GM18517 (cell line): ENCODE results near the gene PRKCE.

Experiments
- ATAC-seq: cut with Tn5 transposase; IDR thresholded peaks from one replicate; pipeline ENCODE4 v1.9.1; 2021; ENCODE audit warnings: mild to moderate bottlenecking, moderate library complexity; ENCODE audit not compliant: unreplicated experiment

Gene PRKCE

DNA sequence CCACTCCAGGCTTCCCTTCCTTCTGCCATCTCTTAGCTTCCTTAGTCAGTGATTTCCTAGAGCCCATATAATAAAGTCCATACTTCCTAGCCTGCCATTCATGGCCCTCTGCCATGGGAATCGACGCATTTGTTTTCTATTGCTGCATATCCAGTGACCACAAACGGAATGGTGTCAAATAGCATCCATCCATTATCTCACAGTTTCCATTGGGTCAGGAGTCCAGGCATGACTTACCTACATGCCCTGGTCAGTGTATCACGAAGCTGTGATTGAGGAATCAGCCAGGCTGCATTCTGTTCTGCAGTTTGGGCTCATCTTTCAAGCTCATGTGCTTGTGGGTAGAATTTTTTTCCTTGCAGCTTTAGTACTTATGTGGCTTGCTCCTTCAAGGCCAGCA, 436.0 kb downstream of the PRKCE start:
- ATAC-seq = no peak

DNA sequence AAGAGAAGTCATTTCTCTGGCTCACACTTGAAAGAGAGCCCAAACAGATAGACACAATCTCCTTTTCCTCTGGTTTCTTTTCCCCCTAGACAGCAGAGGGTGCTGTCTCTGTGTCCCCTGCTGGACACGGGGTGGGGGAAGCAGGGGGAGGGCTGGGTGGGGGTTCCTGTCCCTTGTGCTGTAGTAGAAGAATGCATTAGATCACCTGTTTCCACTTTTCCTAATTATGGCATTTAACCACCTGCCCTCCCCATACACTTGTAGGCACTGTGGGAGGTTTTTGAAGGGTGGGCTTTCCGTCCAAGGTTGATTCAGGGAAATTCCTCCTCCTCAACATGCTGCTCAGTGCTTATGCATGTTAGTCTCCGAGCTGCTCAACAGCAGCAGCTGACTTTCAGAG, 439.5 kb downstream of the PRKCE start:
- no peak for ATAC-seq

DNA sequence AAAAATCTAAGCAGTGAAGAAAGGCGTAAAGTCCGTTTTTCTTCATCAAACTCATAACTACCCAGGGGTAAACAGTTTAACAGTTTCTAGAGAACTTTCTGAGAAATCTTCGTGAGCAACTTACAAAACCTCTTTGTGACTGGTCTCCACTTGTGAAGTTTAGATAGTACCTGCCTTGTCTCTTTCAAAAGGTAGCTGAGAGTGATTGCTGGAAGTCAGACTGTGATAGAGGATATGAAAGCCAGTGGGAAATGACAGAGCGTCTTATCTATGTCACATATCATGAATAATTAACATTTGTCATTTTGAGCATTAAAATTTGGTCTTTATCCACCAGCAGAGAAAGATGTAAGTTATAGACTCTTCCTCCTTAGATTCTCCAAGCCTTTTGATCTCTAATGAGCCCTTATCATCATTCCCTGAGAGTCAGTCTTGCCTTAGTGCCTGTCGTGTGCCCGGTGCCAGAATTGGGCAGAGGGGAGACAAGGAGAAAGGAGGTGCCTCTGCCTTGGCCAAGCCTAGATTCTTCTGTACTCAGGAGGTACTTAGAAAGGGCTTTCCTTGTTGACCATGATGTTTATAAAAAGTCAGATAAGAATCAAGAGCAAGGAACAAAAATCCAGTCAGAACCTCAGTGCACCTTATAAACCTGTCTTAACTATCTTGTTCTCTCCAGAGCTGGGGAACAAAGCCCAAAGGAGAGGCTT, 440.6 kb downstream of the PRKCE start:
- no peak for ATAC-seq

DNA sequence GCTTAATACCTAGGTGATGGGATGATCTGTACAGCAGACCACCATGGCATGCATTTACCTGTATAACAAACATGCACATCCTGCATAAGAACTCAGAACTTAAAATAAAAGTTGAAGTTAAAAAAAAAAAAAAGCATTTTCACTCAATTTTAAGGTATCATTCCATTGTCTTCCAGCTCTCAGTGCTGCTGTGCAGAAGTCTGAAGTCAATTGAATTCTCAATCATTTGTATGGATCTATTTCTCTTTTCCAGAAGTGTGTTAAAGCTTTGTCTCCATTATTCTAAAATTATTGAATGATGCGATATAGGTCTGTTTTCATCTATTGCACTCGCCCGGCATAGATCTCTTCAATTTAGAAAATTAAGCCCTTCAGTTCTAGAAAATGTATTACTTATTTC, 443.2 kb downstream of the PRKCE start:
- ATAC-seq = no peak

DNA sequence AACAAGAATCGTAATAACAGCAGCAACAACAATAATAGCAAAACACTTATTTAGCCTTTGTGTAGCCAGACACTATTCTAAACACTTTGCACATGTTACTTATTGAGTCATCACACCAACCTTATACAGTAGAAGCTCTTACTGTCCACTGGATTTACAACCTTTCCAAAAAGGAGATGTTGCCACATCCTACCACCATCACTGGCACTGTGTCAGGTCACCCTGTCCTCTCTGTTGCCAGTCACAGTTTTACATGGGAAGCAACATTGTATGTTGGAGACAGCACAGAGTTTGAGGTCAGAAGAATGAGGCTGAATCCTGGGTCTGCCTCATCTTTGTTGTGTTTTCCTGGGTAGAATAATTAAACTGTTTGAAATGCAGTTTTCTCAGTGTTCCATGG, 444.4 kb downstream of the PRKCE start:
- no peak for ATAC-seq

DNA sequence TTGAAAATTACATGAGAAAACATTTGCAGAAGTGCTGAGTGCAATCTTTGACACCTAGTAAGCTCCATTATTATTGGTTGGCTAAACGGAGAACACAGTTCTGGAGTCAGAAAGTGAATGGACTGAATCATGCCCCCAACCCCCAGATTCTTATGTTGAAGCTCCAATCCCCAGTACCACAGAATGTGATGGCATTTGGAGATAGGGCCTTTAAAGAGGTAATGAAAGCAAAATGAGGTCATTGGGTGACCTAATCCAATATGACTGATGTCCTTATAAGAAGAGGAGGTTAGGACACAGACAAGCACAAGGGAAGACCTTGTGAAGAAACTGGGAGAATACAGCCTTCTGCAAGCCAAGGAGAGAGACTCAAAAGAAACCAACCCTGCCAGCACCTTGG, 444.8 kb downstream of the PRKCE start:
- no peak for ATAC-seq

DNA sequence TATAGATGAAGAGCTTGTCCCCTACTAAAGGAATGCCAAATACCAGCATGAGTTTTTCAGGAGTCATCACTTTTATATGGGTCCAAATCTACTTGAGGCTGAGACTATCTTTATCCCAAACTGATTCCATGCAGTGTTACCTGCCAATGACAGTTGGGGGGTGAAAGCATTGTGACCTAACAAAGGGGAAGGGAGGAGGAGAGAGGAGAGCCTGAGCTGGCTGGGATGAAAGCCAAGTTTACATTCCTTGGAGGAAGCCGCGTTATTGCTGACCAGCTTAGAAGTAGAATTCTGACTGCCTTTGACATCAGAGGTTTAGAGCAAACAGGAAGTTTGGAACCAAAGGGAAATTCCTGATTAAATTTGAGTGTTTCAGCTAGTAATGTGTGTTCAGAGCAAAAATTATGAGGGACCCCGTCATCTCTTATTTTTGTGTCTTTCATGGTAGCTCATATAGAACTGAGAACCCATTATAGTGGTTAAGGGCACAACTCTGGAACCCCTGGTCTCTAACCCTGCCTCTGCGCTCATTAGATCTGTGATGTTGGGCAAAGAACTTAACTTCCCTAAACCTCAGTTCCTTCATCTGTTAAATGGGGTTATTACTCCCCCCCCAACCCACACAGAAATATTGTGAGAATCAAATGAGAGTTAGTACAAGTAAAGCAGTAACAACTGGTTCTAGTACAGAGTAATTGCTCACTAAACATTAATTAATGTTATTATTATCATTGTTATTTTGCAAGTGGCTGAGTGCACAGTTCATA, 446.4 kb downstream of the PRKCE start:
- ATAC-seq = no peak

DNA sequence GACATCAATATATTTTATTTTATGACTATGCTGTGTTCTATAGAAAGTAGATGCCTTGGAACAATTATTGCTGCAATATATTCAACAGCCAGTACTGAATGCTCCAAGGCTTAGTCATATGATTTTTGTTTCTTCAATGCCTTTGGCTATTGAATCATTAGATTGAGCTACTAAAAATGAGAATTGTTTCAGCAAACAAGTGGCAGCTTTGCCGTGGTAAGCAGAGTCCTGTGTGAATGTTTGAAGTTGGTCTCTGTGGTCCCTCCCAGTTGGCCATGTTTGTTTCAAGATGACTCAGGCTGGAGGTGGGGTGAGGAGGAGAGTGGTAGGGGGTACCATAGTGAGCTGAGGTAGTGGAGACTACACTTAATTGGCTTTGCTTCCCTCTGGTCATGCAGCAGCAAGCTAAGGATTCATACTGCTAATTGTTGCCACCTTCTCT, 447.2 kb downstream of the PRKCE start:
- no peak for ATAC-seq

DNA sequence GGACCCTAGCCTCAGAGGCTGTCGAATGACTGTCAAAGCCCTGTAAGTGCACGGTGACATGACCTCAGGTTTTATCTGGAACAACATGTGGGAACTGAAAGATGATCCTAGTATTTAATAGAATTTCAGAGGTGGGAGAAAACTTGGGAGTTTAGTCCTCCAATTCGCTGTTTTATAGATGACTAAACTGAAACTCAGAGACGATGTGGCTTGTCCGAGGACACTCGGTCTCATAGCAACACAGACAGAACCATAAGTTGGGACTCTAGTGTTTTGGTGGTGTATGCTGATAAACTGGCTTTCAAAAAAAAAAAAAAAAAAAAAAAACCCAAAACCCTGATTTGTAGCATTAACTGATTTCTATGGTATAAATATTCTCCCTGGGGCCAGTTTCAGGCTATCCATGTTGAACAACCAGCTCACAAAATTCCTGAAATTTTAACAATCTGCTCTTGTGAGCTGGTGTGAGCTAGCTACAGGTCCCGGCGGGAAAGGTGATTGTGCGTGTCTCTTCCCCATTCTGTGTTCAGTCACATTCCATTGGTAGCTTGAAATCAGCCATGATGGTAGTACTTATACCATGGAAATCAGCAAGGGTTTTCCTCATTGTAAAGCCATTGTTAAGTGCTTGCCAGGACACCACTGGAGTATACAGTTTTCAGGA, 450.2 kb downstream of the PRKCE start:
- no peak for ATAC-seq

DNA sequence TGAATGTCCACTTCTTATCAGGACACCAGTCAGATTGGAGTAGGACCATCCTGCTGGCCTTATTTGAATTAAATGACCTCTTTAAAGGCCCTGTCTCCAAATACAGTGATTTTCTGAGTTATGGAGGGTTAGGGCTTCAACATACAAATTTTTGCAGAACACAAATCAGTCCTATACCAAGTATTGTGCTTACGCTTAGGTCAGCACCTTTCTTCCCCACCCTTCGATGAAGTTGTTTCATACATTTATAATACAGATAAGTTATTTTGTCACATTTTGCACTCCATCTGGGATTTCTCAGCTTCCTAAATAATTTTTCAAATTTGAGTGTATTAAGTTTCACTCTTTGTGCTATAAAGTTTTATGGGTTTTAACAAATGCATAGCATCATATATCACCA, 455.2 kb downstream of the PRKCE start:
- no peak for ATAC-seq

DNA sequence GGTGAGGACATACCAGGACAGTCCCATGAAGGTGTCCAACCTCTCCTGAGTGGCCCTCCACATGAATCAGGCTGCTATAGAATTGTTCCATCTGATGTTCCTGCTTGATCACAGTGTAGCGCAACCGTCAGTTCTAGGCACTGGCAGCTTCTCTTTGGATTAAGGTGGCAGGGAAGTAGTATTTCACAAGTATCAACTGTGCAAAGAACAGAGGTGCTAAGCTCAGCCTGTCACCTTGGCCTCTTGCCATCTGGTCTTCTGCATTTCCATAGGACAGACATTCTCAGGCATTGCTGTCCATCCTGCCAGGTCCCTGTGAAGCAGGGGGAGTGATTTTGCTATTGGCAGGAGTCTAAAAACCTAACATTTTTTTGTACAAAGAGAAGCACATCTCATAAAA, 463.5 kb downstream of the PRKCE start:
- ATAC-seq = no peak

DNA sequence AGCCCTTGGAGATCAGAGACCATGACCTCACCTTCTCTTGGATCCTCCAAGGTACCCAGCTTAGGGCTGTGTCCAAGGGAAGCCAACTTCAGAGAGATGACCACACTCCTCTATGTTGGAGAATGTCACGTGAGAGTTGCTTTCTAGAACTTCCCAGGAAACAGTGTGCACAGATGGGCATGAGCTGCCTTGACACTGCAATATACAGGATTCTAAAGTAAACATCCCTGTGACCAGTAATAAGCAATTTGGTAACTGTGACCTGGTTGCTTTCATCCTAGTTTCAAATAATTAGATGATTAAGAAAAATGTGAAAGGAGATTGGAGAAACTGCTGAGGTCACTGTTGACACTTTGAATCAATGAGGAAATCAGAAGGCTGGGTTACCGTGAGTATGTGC, 464.7 kb downstream of the PRKCE start:
- ATAC-seq = no peak

DNA sequence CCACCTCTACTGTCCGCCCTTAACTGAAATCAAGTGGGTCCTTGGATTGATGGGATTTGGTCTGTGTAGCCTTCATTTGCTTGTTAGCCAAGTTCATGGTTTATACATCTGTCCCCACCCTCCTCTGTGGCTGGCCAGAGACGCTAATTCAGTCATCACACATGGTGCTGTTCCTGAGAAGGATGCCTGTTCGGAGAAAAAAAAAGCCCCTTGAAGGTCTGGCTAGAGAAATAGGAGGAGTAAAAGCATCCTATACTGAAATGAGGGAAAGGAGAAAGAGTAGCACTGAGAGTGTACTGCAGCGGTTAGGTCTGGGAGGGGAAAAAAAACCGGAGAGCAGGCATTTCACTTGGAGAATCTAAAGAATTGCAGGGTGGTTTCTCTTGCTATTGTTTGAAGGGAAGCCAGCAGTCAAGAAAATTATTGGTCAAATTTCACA, 465.1 kb downstream of the PRKCE start:
- ATAC-seq = no peak

DNA sequence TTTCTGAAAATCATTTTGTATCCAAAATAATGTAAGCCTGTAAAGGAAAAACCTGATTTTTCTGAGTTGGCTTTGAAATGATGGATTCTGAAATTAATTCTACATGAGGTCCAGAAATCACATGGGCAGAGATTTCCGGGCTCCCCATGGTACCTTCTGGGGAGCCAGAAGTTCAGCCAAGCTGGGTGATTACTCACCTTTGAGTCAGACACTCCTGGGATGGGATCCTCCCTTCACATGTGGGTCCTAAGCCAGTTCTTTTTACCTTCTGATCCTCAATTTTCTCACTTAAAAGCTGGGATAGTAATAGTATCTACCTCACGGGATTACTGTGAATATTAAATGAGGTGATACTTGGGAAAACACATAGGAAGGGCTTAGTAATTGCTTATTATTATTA, 465.9 kb downstream of the PRKCE start:
- no peak for ATAC-seq

DNA sequence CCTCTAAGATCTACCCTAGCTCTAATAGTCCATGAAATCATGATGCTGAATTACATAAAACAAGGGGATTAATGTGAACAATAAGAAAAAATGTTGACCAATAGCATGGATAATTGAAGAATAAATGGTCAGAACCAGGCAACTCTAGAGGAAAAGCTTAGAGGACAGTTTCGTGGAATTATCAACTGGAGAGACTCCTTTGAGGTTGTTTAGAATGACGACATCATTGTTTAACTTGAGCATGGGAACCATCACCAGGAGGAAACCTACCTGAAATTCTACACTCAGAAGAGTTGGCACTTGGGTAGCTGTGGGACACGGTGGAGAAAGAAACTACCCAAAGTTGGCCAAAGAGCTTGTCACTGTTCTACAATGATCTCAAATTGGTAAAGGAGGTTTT, 466.5 kb downstream of the PRKCE start:
- no peak for ATAC-seq

DNA sequence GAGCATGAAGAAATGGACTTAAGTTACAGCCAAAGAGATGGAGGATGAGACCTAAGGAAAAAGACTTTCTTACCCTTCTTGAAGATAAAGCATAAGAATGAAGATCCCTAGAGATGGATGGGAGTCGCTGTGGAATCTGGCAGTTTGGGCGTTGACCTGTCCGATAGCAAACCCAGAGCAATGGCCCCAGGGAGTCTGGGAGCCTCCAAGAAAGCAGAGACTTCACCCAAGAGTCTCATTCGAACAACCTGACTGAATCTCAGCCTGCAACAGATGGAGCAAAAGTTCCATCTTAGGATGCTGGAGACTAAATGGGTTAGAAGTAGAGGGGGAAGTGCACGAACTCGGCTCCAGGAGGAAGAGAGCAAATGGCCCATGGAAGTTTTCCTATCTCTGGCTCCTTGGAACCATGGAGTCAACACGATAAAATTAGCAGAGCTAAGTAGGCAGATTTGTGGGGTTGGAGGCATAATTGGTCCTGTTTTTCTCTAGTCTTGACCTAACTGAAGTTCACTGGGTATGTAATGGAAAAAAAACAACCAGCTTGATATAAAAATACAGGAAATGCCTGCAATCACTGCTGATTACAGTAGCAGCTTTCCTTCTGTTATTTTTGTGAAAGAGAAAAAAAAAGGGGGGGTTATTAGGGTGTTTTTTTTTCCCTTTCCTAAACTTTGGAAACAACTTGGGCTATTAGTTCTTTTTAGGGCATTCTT, 467.3 kb downstream of the PRKCE start:
- ATAC-seq = no peak

DNA sequence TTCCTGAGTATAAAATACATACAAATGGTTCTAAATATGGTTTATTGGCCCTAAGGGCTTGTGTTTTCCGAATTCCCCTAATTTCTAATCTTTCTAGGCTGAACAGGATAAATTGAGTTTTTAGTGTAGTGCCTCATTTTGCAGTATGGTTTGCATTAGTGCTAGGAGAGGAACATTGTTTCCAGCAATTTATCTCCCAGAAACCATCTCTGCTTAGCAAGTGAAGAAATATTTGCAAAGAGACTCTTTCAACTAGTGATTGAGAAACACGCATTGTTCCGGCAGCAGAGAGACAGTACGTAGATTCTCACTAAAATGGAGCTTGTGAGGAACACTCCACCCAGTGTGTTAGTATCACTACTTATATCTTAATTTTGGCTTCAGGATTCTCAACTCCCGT, 468.0 kb downstream of the PRKCE start:
- no peak for ATAC-seq

DNA sequence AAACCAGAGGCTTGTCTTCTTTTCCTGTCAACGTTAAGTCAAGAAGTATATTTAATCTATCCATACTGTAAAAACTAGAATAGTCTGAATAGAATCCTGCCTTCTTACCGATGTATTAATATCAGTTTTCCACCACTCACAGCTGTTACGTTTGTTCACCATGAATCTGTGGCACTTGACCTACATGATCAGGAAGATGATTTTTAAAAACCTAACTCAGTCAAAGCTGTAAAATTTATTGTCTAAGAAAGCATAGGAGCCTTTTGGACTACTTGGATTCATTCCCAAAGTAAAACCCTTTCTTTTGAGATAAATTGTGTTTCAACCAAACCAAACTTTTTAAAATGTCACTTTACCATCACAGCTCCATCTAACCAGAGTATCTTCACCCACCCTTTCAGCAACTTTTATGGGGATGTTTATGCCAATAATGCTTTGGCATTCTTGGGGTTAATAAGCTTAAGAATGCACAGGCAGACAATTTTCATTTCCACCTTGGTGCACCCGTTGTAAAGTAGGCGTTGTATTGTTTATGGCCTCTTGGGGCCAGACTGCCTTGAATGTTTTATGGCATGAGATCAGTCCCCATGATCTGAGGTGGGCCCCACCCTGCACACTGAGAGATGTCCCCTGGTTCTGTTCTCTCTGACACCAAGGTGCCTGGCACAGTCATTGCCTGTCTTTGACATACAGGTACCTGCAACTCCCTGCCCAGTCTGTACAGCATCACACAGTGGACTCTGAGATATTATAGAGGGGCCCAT, 469.5 kb downstream of the PRKCE start:
- ATAC-seq = no peak

DNA sequence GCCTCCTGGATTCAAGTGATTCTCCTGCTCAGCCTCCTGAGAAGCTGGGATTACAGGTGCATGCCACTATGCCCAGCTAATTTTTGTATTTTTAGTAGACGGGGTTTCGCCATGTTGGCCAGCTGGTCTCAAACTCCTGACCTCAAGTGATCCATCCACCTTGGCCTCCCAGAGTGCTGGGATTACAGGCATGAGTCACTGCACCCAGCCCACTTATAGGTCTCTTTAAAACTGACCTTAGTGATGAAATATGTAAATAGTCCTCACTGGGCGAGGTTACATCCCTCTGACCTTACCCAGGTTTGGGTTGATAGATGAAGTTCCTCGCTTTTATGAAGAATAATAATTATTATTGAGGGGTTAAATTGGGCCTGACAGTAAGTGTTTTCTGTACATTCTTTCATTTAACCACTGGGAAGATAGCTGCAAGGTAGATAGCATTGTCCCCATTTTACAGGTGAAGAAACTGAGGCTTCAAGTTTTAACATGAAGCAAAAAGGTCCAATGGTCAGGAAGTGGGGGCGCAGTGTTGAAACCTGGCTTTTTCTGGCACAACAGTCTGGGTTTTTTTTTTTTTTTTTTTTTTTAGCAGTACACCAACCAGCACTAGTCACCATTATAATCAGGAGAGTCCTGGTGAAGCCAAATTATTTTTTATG, 471.0 kb downstream of the PRKCE start:
- ATAC-seq = no peak

DNA sequence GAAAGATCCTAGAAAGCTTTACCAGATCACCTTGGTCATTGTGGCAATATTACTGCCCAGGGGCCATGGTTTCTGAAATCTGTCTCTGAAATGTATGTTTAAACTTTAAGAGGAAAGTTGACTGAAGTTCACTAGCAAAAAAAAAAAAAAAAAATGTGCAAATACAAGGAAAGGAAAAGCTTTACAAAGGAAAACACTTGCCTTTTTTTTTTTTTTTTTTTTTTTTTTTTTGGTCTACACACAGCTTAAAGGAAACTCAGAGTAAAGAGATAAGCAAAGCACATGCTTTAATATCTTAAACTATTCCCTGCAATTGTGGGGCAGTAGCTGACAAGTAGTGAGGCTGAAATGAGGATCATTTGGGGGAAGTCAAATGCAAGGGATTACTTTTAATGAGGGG, 471.5 kb downstream of the PRKCE start:
- no peak for ATAC-seq
